Right lobe of liver (tissue), 4 donors: ENCODE data around the gene TMEM87B.

Source experiments
- CTCF ChIP-seq, 4 donors: fragments of 200-600 bp in 3 of 4; fragments of 450-650 bp in 1 of 4; IDR thresholded peaks; one replicate each; pipeline versions ENCODE4 v1.5.1 to v1.8.0; 2016 to 2022; ENCODE audit warnings: antibody characterized with exemption in 4 of 4, mild to moderate bottlenecking in 2 of 4
- POLR2A ChIP-seq: fragments of 450-650 bp; IDR thresholded peaks from one replicate; pipeline ENCODE4 v1.6.1; 2017; ENCODE audit warnings: antibody characterized with exemption, mild to moderate bottlenecking
- donor health status: DM: no; HTN: no; CAD: no.
- donor health status: DM: no; HTN: no; CAD: no.
- donor health status: DM: no; HTN: yes; CAD: no.

GRCh38 chr2:112061840-112062239 is 6.8 kb downstream of the TMEM87B start:
- no peak for TF ChIP-seq CTCF (IDR thresholded peaks at IDR 0.05)
- TF ChIP-seq POLR2A, result no peak
